Activated naive CD4-positive, alpha-beta T cell treated with anti-CD3 and anti-CD28 coated beads, Interleukin-2, amount 10 ng/mL, durations not matched to agents 7 days and 5 days (primary cell): Measurements from ENCODE around the gene GDE1.

Source experiments
- CTCF ChIA-PET: fragments of 350-600 bp; sonication (Branson Sonifier 250); formaldehyde crosslinking; loops from one replicate; lab custom pipeline; 2021; ENCODE audit warnings: antibody characterized with exemption; lab: Charles Lee
- DNase-seq: peaks from one replicate; pipeline ENCODE4 v3.0.0-alpha.2; 2020
- H3K27ac Mint-ChIP-seq: one replicate; pipeline ENCODE4 v1.8.0; 2021; ENCODE audit warnings: mild to moderate bottlenecking, moderate library complexity, mixed read lengths
- H3K27me3 Mint-ChIP-seq: one replicate; pipeline ENCODE4 v1.8.0; 2021; ENCODE audit warnings: mild to moderate bottlenecking, mixed read lengths
- H3K36me3 Mint-ChIP-seq: one replicate; pipeline ENCODE4 v1.8.0; 2021; ENCODE audit warnings: mixed read lengths
- H3K4me1 Mint-ChIP-seq: one replicate; pipeline ENCODE4 v1.8.0; 2021; ENCODE audit warnings: mixed read lengths
- H3K4me3 Mint-ChIP-seq: one replicate; pipeline ENCODE4 v1.8.0; 2021; ENCODE audit warnings: mild to moderate bottlenecking, moderate library complexity, mixed read lengths
- H3K9me3 Mint-ChIP-seq: one replicate; pipeline ENCODE4 v1.8.0; 2021; ENCODE audit warnings: mixed read lengths

GDE1 gene

GRCh38 chr16:19460397-19460796 is 61.5 kb downstream of the GDE1 start:
- no peaks in the 10 kb centered on the region for H3K4me1 Mint-ChIP-seq
- CTCF ChIA-PET, result no interaction called here
- no peak overlapping the region for H3K27ac Mint-ChIP-seq
- no peak for DNase-seq
- H3K9me3 Mint-ChIP-seq, result no peaks in the 10 kb centered on the region
- H3K4me3 Mint-ChIP-seq, result no peak overlapping the region
- H3K27me3 Mint-ChIP-seq, result no peaks in the 10 kb centered on the region
- no peaks in the 10 kb centered on the region for H3K36me3 Mint-ChIP-seq

- Mint-ChIP-seq H3K9me3 (no peaks in the 10 kb centered on the region), H3K36me3 (no peaks in the 10 kb centered on the region), H3K27me3 (no peaks in the 10 kb centered on the region), H3K4me3 (no peak overlapping the region), H3K27ac (no peak overlapping the region), H3K4me1 (no peaks in the 10 kb centered on the region)
- CTCF ChIA-PET, result no interaction called here
- DNase-seq, result no peak
These were observed 63.0 kb downstream of the GDE1 start for GRCh38 chr16:19458722-19459379.
